ENCODE results near the gene EFCAB12.

The EFCAB12 gene

GRCh38 chr3:129428376-129429079 lies at the start of gene EFCAB12:
TSS of gene EFCAB12 (minus strand) at chr3:129428636. CDS start at chr3:129428488, 148 bp downstream.
- peak; percentile 91 to 98 for DNase-seq

- DNase-seq = no peak
These were observed 48.1 kb upstream of the EFCAB12 start for GRCh38 chr3:129476586-129476985.

GRCh38 chr3:129475863-129476262 lies 47.4 kb upstream of the EFCAB12 start:
- no peak for DNase-seq

- DNase-seq = no peak
These were observed 46.8 kb upstream of the EFCAB12 start for GRCh38 chr3:129474984-129475804.

GRCh38 chr3:129473769-129474152 lies 45.3 kb upstream of the EFCAB12 start:
- no peak for DNase-seq

GRCh38 chr3:129473067-129473768 lies 44.8 kb upstream of the EFCAB12 start:
- DNase-seq = no peak

GRCh38 chr3:129470861-129471260 lies 42.4 kb upstream of the EFCAB12 start:
- no peak for DNase-seq

GRCh38 chr3:129469026-129469425 lies 40.6 kb upstream of the EFCAB12 start:
- no peak for DNase-seq

- no peak for DNase-seq
These were observed 39.5 kb upstream of the EFCAB12 start for GRCh38 chr3:129467932-129468331.

- DNase-seq = no peak
These were observed 35.3 kb upstream of the EFCAB12 start for GRCh38 chr3:129463716-129464115.

- DNase-seq = no peak
These were observed 34.7 kb upstream of the EFCAB12 start for GRCh38 chr3:129463094-129463493.

GRCh38 chr3:129462361-129462968 lies 34.0 kb upstream of the EFCAB12 start:
- DNase-seq = no peak

- DNase-seq = no peak
These were observed 33.2 kb upstream of the EFCAB12 start for GRCh38 chr3:129461461-129462146.

GRCh38 chr3:129461022-129461421 lies 32.6 kb upstream of the EFCAB12 start:
- no peak for DNase-seq

GRCh38 chr3:129460572-129460971 lies 32.1 kb upstream of the EFCAB12 start:
- DNase-seq = no peak

- no peak for DNase-seq
These were observed 31.7 kb upstream of the EFCAB12 start for GRCh38 chr3:129460155-129460554.

GRCh38 chr3:129453732-129454131 lies 25.3 kb upstream of the EFCAB12 start:
- no peak for DNase-seq

GRCh38 chr3:129449279-129450115 lies 21.1 kb upstream of the EFCAB12 start:
- no peak for DNase-seq

GRCh38 chr3:129448186-129448895 lies 19.9 kb upstream of the EFCAB12 start:
- DNase-seq = no peak

- no peak for DNase-seq
These were observed 18.5 kb upstream of the EFCAB12 start for GRCh38 chr3:129446926-129447325.

GRCh38 chr3:129445471-129445870 lies 17.0 kb upstream of the EFCAB12 start:
- peak; percentile 31 to 71 for DNase-seq
